BJ (cell line): ENCODE results near the gene NOSIP. TPM values are rescaled to one million over a fixed set of nuclear protein-coding genes. Genes with fewer than 3 reads are reported as not detected.

Experiments
- CTCF ChIA-PET: fragments of 350-600 bp; formaldehyde crosslinking; extraction: SDS; loops from one replicate; lab custom pipeline; 2021; ENCODE audit warnings: antibody characterized with exemption, inconsistent platforms; lab: Yijun Ruan, JAX
- POLR2A ChIA-PET: fragments of 300-600 bp; sonication (Branson Sonifier 250); formaldehyde crosslinking; extraction: SDS; loops from one replicate; lab custom pipeline; 2021; ENCODE audit warnings: antibody characterized with exemption; lab: Charles Lee
- DNase-seq: peaks from one replicate; pipeline ENCODE4 v3.0.0-alpha.2; 2011; ENCODE audit warnings: low read depth
- H3K27me3 ChIP-seq: 2 replicates; pipeline ENCODE4 v1.6.0; 2011; ENCODE audit warnings: low read length; ENCODE audit not compliant: control insufficient read depth, insufficient read depth
- H3K36me3 ChIP-seq: 2 replicates; pipeline ENCODE4 v1.5.1; 2011; ENCODE audit warnings: low read length; ENCODE audit not compliant: control insufficient read depth, insufficient read depth
- H3K4me3 ChIP-seq: 2 replicates; pipeline ENCODE4 v1.5.1; 2011; ENCODE audit warnings: low read depth, mild to moderate bottlenecking, control low read depth, low read length
- CTCF ChIP-seq: IDR thresholded peaks from 2 replicates; pipeline ENCODE4 v1.5.1; 2011; ENCODE audit warnings: low read depth, mild to moderate bottlenecking, control low read depth, inconsistent platforms, low read length, moderate library complexity; ENCODE audit not compliant: insufficient read depth
- polyA plus RNA-seq: library from polyadenylated mRNA; depleted of rRNA; stranded (reverse); fragments of >200 nt; gene quantifications from 2 replicates; pipeline ENCODE4 v1.2.3, GENCODE V29; 2011

The NOSIP gene
- polyA plus RNA-seq, 1 experiment, result 87.6 TPM

GRCh38 chr19:49597703-49597974 lies 17.3 kb upstream of the NOSIP start:
- ChIA-PET CTCF (no interaction called here), POLR2A (no interaction called here)
- H3K4me3 ChIP-seq, result no peak overlapping the region
- H3K27me3 ChIP-seq, result no peaks in the 10 kb centered on the region
- H3K36me3 ChIP-seq, result peaks cover 22% of the 10 kb centered on the region
- TF ChIP-seq CTCF, result no peak
- no peak for DNase-seq

DNA sequence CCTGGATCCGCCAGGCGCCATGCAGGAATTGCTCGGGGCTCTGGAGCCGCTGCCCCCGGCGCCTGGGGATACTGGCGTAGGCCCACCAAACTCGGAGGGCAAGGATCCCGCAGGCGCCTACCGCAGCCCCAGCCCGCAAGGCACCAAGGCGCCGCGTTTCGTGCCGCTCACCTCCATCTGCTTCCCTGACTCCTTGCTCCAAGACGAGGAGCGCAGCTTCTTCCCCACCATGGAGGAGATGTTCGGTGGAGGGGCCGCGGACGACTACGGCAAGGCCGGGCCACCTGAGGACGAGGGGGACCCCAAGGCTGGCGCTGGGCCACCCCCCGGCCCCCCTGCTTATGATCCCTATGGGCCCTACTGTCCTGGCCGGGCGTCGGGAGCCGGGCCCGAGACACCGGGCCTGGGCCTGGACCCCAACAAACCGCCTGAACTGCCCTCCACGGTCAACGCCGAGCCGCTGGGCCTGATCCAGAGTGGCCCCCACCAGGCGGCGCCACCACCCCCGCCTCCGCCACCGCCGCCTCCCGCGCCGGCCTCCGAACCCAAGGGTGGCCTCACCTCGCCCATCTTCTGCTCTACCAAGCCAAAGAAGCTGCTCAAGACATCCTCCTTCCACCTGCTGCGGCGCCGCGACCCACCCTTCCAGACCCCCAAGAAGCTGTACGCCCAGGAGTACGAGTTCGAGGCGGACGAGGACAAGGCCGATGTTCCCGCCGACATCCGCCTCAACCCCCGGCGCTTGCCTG lies 16.8 kb upstream of the NOSIP start:
- ChIA-PET CTCF (no interaction called here), POLR2A (no interaction called here)
- Histone ChIP-seq H3K27me3 (no peaks in the 10 kb centered on the region), H3K4me3 (no peak overlapping the region), H3K36me3 (peaks cover 21% of the 10 kb centered on the region)
- TF ChIP-seq CTCF, result no peak
- DNase-seq, result no peak

- ChIA-PET CTCF (interaction anchor here (1.1 kb wide), 1 partner anchor 26 kb away, joined by 3 read pairs; no protein-coding TSS in a partner anchor), POLR2A (no interaction called here)
- no peak for TF ChIP-seq CTCF
- no peak for DNase-seq
- H3K27me3 ChIP-seq, result no peaks in the 10 kb centered on the region
- no peak overlapping the region for H3K4me3 ChIP-seq
- peaks cover 19% of the 10 kb centered on the region for H3K36me3 ChIP-seq
These were observed 16.1 kb upstream of the NOSIP start for GRCh38 chr19:49596407-49596806.

- Histone ChIP-seq H3K4me3 (no peak overlapping the region), H3K27me3 (no peaks in the 10 kb centered on the region), H3K36me3 (peaks cover 17% of the 10 kb centered on the region)
- ChIA-PET CTCF (interaction anchor here (1.1 kb wide), 1 partner anchor 25 kb away, joined by 3 read pairs; no protein-coding TSS in a partner anchor), POLR2A (no interaction called here)
- no peak for TF ChIP-seq CTCF
- no peak for DNase-seq
These were observed 15.6 kb upstream of the NOSIP start for GRCh38 chr19:49595819-49596404.

DNA sequence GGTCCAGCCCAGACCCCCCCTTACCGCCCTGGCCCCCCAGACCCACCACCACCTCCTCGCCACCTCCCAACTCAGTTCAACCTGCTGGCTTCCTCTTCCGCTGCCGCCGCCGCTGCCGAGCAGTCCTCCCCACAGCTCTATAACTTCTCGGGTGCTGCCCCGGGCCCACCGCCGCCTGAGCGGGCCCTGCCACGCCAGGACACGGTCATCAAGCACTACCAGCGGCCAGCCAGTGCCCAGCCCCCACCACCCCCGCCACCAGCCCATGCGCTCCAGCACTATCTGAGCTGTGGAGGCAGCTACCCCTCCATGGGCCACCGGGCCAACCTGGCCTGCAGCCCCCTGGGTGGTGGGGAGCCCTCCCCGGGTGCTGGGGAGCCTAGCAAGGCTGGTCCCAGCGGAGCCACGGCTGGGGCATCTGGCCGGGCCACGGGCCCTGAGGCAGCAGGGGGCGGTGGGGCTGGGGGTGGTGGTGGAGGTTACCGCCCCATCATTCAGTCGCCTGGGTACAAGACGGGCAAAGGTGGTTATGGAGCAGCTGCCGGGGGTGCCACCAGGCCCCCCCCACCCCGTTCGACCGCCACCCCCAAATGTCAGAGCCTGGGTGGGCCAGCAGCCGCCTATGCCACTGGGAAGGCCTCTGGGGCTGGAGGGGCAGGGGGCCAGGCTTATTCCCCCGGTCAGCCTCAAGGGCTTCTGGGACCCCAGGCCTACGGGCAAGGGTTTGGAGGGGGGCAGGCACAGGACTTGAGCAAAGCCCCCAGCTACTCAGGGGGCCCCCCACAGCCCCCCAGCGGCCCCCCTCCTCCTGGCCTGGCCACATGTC lies 14.8 kb upstream of the NOSIP start:
- Histone ChIP-seq H3K4me3 (no peak overlapping the region), H3K36me3 (peaks cover 17% of the 10 kb centered on the region)

More for the DNA sequence above, 14.8 kb upstream of the NOSIP start:
- H3K27me3 ChIP-seq, result no peaks in the 10 kb centered on the region
- DNase-seq, result no peak
- TF ChIP-seq CTCF, result no peak
- ChIA-PET POLR2A (no interaction called here), CTCF (interaction anchor here (1.1 kb wide), 1 partner anchor 25 kb away, joined by 3 read pairs; no protein-coding TSS in a partner anchor)
